Measurements from ENCODE around the gene UBA6. TPM values are rescaled to one million over a fixed set of nuclear protein-coding genes. Genes with fewer than 3 reads are reported as not detected.

The UBA6 gene
- total RNA-seq, 2 donors from 2014 or later = 28.3 to 94.5 TPM

GRCh38 chr4:67684839-67685531 is 16.0 kb downstream of the UBA6 start:
- no peaks in the 10 kb centered on the region for H3K27me3 ChIP-seq (replicated peaks; ENCODE audit: insufficient read depth)
- no peak for TF ChIP-seq CTCF (IDR thresholded peaks at IDR 0.05)
- no peaks in the 10 kb centered on the region for H3K4me1 ChIP-seq (ENCODE audit: control insufficient read depth in 1 of 2, low read depth in 2 of 2)
- H3K9me3 ChIP-seq = no peaks in the 10 kb centered on the region
- DNase-seq (ENCODE audit: low spot score) (no peak), ATAC-seq (ENCODE audit: insufficient number of reproducible peaks, low FRiP score, low read depth) (no peak)
- no peak overlapping the region for H3K4me3 ChIP-seq
- no peaks in the 10 kb centered on the region for H3K36me3 ChIP-seq
- H3K27ac ChIP-seq = no peak overlapping the region

GRCh38 chr4:67682266-67682665 is 18.7 kb downstream of the UBA6 start:
- H3K4me3 ChIP-seq = no peak overlapping the region
- H3K27ac ChIP-seq = no peak overlapping the region
- no peak for TF ChIP-seq CTCF (IDR thresholded peaks at IDR 0.05)
- H3K36me3 ChIP-seq = peaks cover 4% of the 10 kb centered on the region
- ATAC-seq (ENCODE audit: insufficient number of reproducible peaks, low FRiP score, low read depth) (no peak), DNase-seq (ENCODE audit: low spot score) (no peak)
- H3K4me1 ChIP-seq (ENCODE audit: control insufficient read depth in 1 of 2, low read depth in 2 of 2) = no peaks in the 10 kb centered on the region
- H3K9me3 ChIP-seq = no peaks in the 10 kb centered on the region
- H3K27me3 ChIP-seq (replicated peaks; ENCODE audit: insufficient read depth) = no peaks in the 10 kb centered on the region

GRCh38 chr4:67680581-67681222 is 20.3 kb downstream of the UBA6 start:
- DNase-seq (ENCODE audit: low spot score) (no peak), ATAC-seq (ENCODE audit: insufficient number of reproducible peaks, low FRiP score, low read depth) (no peak)
- H3K4me1 ChIP-seq (ENCODE audit: control insufficient read depth in 1 of 2, low read depth in 2 of 2) = no peaks in the 10 kb centered on the region
- peaks cover 7% of the 10 kb centered on the region for H3K36me3 ChIP-seq
- no peak for TF ChIP-seq CTCF (IDR thresholded peaks at IDR 0.05)
- no peaks in the 10 kb centered on the region for H3K27me3 ChIP-seq (replicated peaks; ENCODE audit: insufficient read depth)
- H3K4me3 ChIP-seq = no peak overlapping the region
- no peak overlapping the region for H3K27ac ChIP-seq
- H3K9me3 ChIP-seq = no peaks in the 10 kb centered on the region

- DNase-seq (ENCODE audit: low spot score) (no peak), ATAC-seq (ENCODE audit: insufficient number of reproducible peaks, low FRiP score, low read depth) (no peak)
- Histone ChIP-seq H3K27me3 (replicated peaks; ENCODE audit: insufficient read depth) (no peaks in the 10 kb centered on the region), H3K4me3 (no peak overlapping the region), H3K36me3 (peaks cover 24% of the 10 kb centered on the region), H3K27ac (no peak overlapping the region), H3K9me3 (no peaks in the 10 kb centered on the region), H3K4me1 (ENCODE audit: control insufficient read depth in 1 of 2, low read depth in 2 of 2) (no peaks in the 10 kb centered on the region)
- TF ChIP-seq CTCF (IDR thresholded peaks at IDR 0.05) = no peak
Measured at GRCh38 chr4:67678612-67679011, 22.3 kb downstream of the UBA6 start.

GRCh38 chr4:67674098-67674497 is 26.9 kb downstream of the UBA6 start:
- Histone ChIP-seq H3K9me3 (no peaks in the 10 kb centered on the region), H3K4me1 (ENCODE audit: control insufficient read depth in 1 of 2, low read depth in 2 of 2) (no peaks in the 10 kb centered on the region), H3K36me3 (peaks cover 32% of the 10 kb centered on the region), H3K4me3 (no peak overlapping the region), H3K27ac (no peak overlapping the region), H3K27me3 (replicated peaks; ENCODE audit: insufficient read depth) (no peaks in the 10 kb centered on the region)
- TF ChIP-seq CTCF (IDR thresholded peaks at IDR 0.05) = no peak
- DNase-seq (ENCODE audit: low spot score) = no peak
- no peak for ATAC-seq (ENCODE audit: insufficient number of reproducible peaks, low FRiP score, low read depth)
